Activated CD4-positive, alpha-beta memory T cell treated with anti-CD3 and anti-CD28 coated beads for 36 hours (primary cell): ENCODE data around the gene MNDA. TPM values are rescaled to one million over a fixed set of nuclear protein-coding genes. Genes with fewer than 3 reads are reported as not detected.
"Not testable (repeated sequence)": the region's sequence is repeated elsewhere in the genome, so short reads cannot be mapped to it uniquely, and the experiment has no call there.

Experiments
- CTCF ChIA-PET: fragments of 350-600 bp; sonication (Branson Sonifier 250); formaldehyde crosslinking; loops from one replicate; lab custom pipeline; 2021; ENCODE audit warnings: antibody characterized with exemption, inconsistent platforms; lab: Charles Lee
- POLR2A ChIA-PET: fragments of 350-600 bp; sonication (Branson Sonifier 250); formaldehyde crosslinking; loops from one replicate; lab custom pipeline; 2021; ENCODE audit warnings: antibody characterized with exemption; lab: Charles Lee
- DNase-seq: peaks from one replicate; pipeline ENCODE4 v3.0.0-alpha.2; 2020
- H3K27ac Mint-ChIP-seq: one replicate; pipeline ENCODE4 v1.8.0; 2021; ENCODE audit warnings: mixed read lengths
- H3K27me3 Mint-ChIP-seq: one replicate; pipeline ENCODE4 v1.8.0; 2021; ENCODE audit warnings: mixed read lengths
- H3K36me3 Mint-ChIP-seq: one replicate; pipeline ENCODE4 v1.8.0; 2021; ENCODE audit warnings: mixed read lengths
- H3K4me1 Mint-ChIP-seq: one replicate; pipeline ENCODE4 v1.8.0; 2021; ENCODE audit warnings: low read depth, mixed read lengths
- H3K4me3 Mint-ChIP-seq: one replicate; pipeline ENCODE4 v1.8.0; 2021; ENCODE audit warnings: mild to moderate bottlenecking, mixed read lengths
- H3K9me3 Mint-ChIP-seq: one replicate; pipeline ENCODE4 v1.8.0; 2021; ENCODE audit warnings: mixed read lengths
- intact Hi-C: fragments of 100-400 bp; cut with micrococcal nuclease; formaldehyde crosslinking; loops from one replicate; pipeline ENCODE4 v1.15.1; 2023
- total RNA-seq, 2 experiments: library from RNA; stranded (reverse); gene quantifications; one replicate each; pipeline ENCODE4 v1.2.3, GENCODE V29; 2021

The MNDA gene
- total RNA-seq, 2 experiments from 2014 or later: not detected

- H3K27me3 Mint-ChIP-seq: peaks cover 4% of the 10 kb centered on the region
- CTCF ChIA-PET: no interaction called here
- intact Hi-C loops: no loop called here
- H3K4me3 Mint-ChIP-seq: no peak overlapping the region
- H3K36me3 Mint-ChIP-seq: peaks cover 7% of the 10 kb centered on the region
- peaks cover 7% of the 10 kb centered on the region for H3K9me3 Mint-ChIP-seq
- H3K27ac Mint-ChIP-seq: no peak overlapping the region
- DNase-seq: no peak
- no peaks in the 10 kb centered on the region for H3K4me1 Mint-ChIP-seq
- POLR2A ChIA-PET: no interaction called here
Measured at GRCh38 chr1:158839566-158839965, 8.4 kb downstream of the MNDA start.

DNA sequence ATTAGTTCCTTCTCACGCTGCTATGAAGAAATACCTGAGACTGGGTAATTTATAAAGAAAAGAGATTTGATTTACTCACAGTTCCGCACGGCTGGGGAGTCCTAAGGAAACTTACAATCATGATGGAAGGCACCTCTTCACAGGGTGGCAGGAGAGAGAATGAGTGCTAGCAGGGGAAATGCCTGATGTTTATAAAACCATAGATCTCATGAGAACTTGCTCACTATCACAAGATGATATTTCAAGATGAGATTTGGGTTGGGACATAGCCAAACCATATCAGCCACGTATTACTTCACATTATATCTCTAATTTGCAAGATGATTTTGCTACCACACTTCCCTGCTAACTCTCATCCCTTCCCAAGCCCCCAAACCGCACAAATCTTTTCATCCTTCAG is 9.1 kb downstream of the MNDA start:
- no peak for DNase-seq
- Mint-ChIP-seq H3K27me3 (peaks cover 4% of the 10 kb centered on the region), H3K4me1 (no peaks in the 10 kb centered on the region), H3K36me3 (peaks cover 7% of the 10 kb centered on the region), H3K4me3 (no peak overlapping the region), H3K27ac (no peak overlapping the region), H3K9me3 (peaks cover 7% of the 10 kb centered on the region)
- ChIA-PET POLR2A (no interaction called here), CTCF (no interaction called here)
- intact Hi-C loops: no loop called here

DNA sequence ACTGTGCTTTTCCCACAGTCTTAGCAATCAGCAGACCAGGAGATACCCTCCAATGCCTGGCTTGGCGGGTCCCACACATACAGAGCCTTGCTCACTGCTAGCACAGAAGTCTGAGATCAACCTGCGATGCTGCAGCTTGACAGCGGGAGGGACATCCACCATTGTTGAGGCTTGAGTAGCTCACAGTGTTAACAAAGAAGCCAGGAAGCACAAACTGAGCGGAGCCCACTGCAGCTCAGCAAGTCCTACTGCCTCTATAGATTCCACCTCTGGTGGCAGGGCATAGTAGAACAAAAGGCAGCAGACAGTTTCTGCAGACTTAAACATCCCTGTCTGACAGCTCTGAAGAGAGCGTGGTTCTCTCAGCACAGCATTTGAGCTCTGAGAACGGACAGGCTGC is 33.4 kb downstream of the MNDA start:
- H3K4me3 Mint-ChIP-seq: no peak overlapping the region
- DNase-seq: no peak
- H3K36me3 Mint-ChIP-seq: peaks cover 16% of the 10 kb centered on the region
- no peaks in the 10 kb centered on the region for H3K27me3 Mint-ChIP-seq
- intact Hi-C loops: no loop called here
- ChIA-PET POLR2A (no interaction called here), CTCF (no interaction called here)
- H3K9me3 Mint-ChIP-seq: peaks cover 20% of the 10 kb centered on the region
- H3K27ac Mint-ChIP-seq: no peak overlapping the region
- H3K4me1 Mint-ChIP-seq: no peaks in the 10 kb centered on the region

- H3K4me3 Mint-ChIP-seq, H3K4me1 Mint-ChIP-seq, H3K27ac Mint-ChIP-seq, POLR2A ChIA-PET, intact Hi-C loops, DNase-seq, H3K36me3 Mint-ChIP-seq, H3K9me3 Mint-ChIP-seq, H3K27me3 Mint-ChIP-seq, CTCF ChIA-PET: not testable (repeated sequence)
Measured at GRCh38 chr1:158870438-158870837, 39.3 kb downstream of the MNDA start.

GRCh38 chr1:158873141-158873540 is 42.0 kb downstream of the MNDA start:
- intact Hi-C loops: no loop called here
- Mint-ChIP-seq H3K4me1 (no peaks in the 10 kb centered on the region), H3K9me3 (no peaks in the 10 kb centered on the region), H3K36me3 (no peaks in the 10 kb centered on the region), H3K27me3 (no peaks in the 10 kb centered on the region), H3K27ac (no peak overlapping the region), H3K4me3 (no peak overlapping the region)
- ChIA-PET CTCF (no interaction called here), POLR2A (no interaction called here)
- no peak for DNase-seq

DNA sequence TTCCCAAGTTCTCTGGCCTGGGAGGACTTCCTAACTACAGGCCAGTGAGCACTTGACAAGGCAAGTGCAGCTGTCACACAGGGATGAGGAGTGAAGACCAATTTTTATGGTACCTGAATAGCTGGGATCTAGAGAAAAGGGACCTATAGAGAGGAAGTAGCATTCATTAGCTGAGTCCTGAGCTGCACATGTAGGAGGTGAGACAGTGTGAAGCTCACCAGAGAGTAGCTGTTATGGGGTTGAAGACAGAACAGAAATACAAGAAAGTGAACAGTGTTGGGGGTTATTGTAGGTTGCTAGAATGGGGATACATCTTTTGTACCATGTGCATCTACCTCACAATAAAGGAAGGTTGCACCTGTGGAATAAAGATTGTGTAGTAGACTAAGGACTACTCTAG is 62.5 kb downstream of the MNDA start:
- no peak overlapping the region for H3K4me3 Mint-ChIP-seq
- no peaks in the 10 kb centered on the region for H3K36me3 Mint-ChIP-seq
- POLR2A ChIA-PET: no interaction called here
- H3K27me3 Mint-ChIP-seq: no peaks in the 10 kb centered on the region
- H3K9me3 Mint-ChIP-seq: peaks cover 13% of the 10 kb centered on the region
- intact Hi-C loops: no loop called here
- no peaks in the 10 kb centered on the region for H3K4me1 Mint-ChIP-seq
- CTCF ChIA-PET: no interaction called here
- DNase-seq: no peak
- H3K27ac Mint-ChIP-seq: no peak overlapping the region

- CTCF ChIA-PET: no interaction called here
- intact Hi-C loops: no loop called here
Measured at GRCh38 chr1:158898722-158899121, 67.6 kb downstream of the MNDA start.

More at GRCh38 chr1:158898722-158899121, 67.6 kb downstream of the MNDA start:
- no peak overlapping the region for H3K27ac Mint-ChIP-seq
- DNase-seq: no peak
- POLR2A ChIA-PET: no interaction called here
- no peaks in the 10 kb centered on the region for H3K36me3 Mint-ChIP-seq
- H3K27me3 Mint-ChIP-seq: peaks cover 2% of the 10 kb centered on the region
- peaks cover 12% of the 10 kb centered on the region for H3K4me1 Mint-ChIP-seq
- no peak overlapping the region for H3K4me3 Mint-ChIP-seq
- H3K9me3 Mint-ChIP-seq: peaks cover 9% of the 10 kb centered on the region

Other genes starting within 250 kb of the MNDA start
- not detected for gene OR10Z1, start 226.1 kb upstream of the MNDA start, total RNA-seq
- under 1 TPM in 1 of 2 experiments, not detected in 1; 0.10 TPM for gene SPTA1, start 144.6 kb upstream of the MNDA start, total RNA-seq
- gene OR6K2, start 130.7 kb upstream of the MNDA start, total RNA-seq: not detected
- gene OR6K3, start 110.6 kb upstream of the MNDA start, total RNA-seq: not detected
- gene OR6K6, start 76.6 kb upstream of the MNDA start, total RNA-seq: not detected
- gene OR6N1, start 59.2 kb upstream of the MNDA start, total RNA-seq: not detected
- not detected for gene OR6N2, start 50.1 kb upstream of the MNDA start, total RNA-seq
- gene PYHIN1, start 100.2 kb downstream of the MNDA start, total RNA-seq: 10 to 100 TPM; 12.2 to 13.1 TPM
- 100 to 1,000 TPM; 215 to 220 TPM for gene IFI16, start 178.6 kb downstream of the MNDA start, total RNA-seq
- gene AIM2, start 245.4 kb downstream of the MNDA start, total RNA-seq: 100 to 1,000 TPM; 216 to 224 TPM